Measurements from ENCODE around the gene ARHGEF11. TPM values are rescaled to one million over a fixed set of nuclear protein-coding genes. Genes with fewer than 3 reads are reported as not detected.

The ARHGEF11 gene
- total RNA-seq, 1 experiment from 2014 or later: 38.1 TPM

GRCh38 chr1:156898161-156898566 lies 147.4 kb downstream of the ARHGEF11 start:
- TF ChIP-seq ELF4 (CRISPR knock-in tag; IDR thresholded peaks at IDR 0.05; ENCODE audit: low read depth) (no peak), GRHL2 (CRISPR knock-in tag; IDR thresholded peaks at IDR 0.05; ENCODE audit: insufficient replicate concordance, severe bottlenecking) (no peak), ETV6 (CRISPR knock-in tag; IDR thresholded peaks at IDR 0.05) (no peak), SMAD4 (CRISPR knock-in tag; IDR thresholded peaks at IDR 0.05) (no peak), ZNF317 (CRISPR knock-in tag; IDR thresholded peaks at IDR 0.05; ENCODE audit: borderline replicate concordance, low read depth) (no peak), NFATC4 (CRISPR knock-in tag; IDR thresholded peaks at IDR 0.05) (no peak), ZNF219 (CRISPR knock-in tag; IDR thresholded peaks at IDR 0.05; ENCODE audit: borderline replicate concordance) (no peak), ZNF416 (CRISPR knock-in tag; IDR thresholded peaks at IDR 0.05) (no peak), ZNF232 (CRISPR knock-in tag; IDR thresholded peaks at IDR 0.05) (no peak), NR1H2 (CRISPR knock-in tag; IDR thresholded peaks at IDR 0.05) (no peak), JAZF1 (CRISPR knock-in tag; IDR thresholded peaks at IDR 0.05) (no peak), E2F5 (CRISPR knock-in tag; IDR thresholded peaks at IDR 0.05) (no peak)
- TF ChIP-seq, protein P1, sequence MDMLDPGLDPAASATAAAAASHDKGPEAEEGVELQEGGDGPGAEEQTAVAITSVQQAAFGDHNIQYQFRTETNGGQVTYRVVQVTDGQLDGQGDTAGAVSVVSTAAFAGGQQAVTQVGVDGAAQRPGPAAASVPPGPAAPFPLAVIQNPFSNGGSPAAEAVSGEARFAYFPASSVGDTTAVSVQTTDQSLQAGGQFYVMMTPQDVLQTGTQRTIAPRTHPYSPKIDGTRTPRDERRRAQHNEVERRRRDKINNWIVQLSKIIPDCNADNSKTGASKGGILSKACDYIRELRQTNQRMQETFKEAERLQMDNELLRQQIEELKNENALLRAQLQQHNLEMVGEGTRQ (CRISPR knock-in tag; IDR thresholded peaks at IDR 0.05): no peak
- peaks cover 20% of the 10 kb centered on the region for H3K4me1 Mint-ChIP-seq
- H3K27ac Mint-ChIP-seq: no peak overlapping the region
- H3K27me3 Mint-ChIP-seq (ENCODE audit: low read depth): peaks cover 37% of the 10 kb centered on the region
- H3K4me3 Mint-ChIP-seq: no peak overlapping the region
- ChIA-PET POLR2A (no interaction called here), CTCF (interaction anchor here (1.4 to 3.0 kb wide), 4 partner anchors 8 to 26 kb away, joined by 4 to 15 read pairs (median 6); partner anchors contain the start of gene LRRC71)
- no peaks in the 10 kb centered on the region for H3K9me3 Mint-ChIP-seq
- no peaks in the 10 kb centered on the region for H3K36me3 Mint-ChIP-seq
- ATAC-seq (no peak), DNase-seq (ENCODE audit: low spot score) (no peak)

DNA sequence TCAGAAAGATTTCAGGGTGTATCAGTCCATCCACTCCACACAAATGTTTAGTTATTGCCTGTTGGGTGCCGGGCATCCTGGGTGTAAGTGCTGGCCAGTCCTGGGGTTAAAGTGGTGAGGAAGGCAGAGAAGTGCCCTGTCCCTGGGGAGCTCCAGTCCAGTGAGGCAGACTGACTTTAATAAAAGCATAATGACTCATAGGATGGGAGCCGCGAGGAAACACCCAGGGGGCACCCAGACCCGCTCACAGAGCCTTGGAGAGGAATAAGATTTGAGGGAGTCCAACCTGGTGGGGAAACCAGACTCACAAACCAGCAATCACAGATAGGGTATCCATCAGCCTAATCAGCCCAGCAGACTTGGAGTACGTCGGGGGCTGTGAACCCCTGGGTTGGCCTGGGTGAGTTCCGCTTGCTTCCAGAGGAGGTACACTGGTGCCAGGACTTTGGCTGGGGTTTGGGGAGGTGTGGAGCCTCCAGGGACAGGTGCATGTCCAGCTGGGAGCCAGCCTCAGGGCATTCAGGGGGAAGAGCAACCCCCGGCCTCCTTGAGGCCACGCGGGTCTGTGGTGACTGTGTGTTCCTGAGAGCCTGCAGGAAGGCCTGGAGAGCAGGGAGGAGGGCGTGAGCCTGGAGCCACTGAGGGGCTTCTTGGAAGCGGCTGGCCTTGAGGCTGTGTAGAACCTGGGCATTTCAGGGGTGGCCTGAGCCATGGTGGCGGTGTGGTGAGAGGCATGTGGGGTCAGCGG lies 148.3 kb downstream of the ARHGEF11 start:
- no peaks in the 10 kb centered on the region for H3K36me3 Mint-ChIP-seq
- POLR2A ChIA-PET: no interaction called here
- no peak overlapping the region for H3K27ac Mint-ChIP-seq
- H3K4me3 Mint-ChIP-seq: no peak overlapping the region
- CTCF ChIA-PET: interaction anchor here (1.0 to 3.0 kb wide), 7 partner anchors 13 to 31 kb away, joined by 3 to 15 read pairs (median 7); partner anchors contain the start of gene LRRC71
- ATAC-seq: no peak
- TF ChIP-seq, protein P2, sequence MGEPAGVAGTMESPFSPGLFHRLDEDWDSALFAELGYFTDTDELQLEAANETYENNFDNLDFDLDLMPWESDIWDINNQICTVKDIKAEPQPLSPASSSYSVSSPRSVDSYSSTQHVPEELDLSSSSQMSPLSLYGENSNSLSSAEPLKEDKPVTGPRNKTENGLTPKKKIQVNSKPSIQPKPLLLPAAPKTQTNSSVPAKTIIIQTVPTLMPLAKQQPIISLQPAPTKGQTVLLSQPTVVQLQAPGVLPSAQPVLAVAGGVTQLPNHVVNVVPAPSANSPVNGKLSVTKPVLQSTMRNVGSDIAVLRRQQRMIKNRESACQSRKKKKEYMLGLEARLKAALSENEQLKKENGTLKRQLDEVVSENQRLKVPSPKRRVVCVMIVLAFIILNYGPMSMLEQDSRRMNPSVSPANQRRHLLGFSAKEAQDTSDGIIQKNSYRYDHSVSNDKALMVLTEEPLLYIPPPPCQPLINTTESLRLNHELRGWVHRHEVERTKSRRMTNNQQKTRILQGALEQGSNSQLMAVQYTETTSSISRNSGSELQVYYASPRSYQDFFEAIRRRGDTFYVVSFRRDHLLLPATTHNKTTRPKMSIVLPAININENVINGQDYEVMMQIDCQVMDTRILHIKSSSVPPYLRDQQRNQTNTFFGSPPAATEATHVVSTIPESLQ (CRISPR knock-in tag; IDR thresholded peaks at IDR 0.05): no peak
- TF ChIP-seq CREB1 (CRISPR knock-in tag; IDR thresholded peaks at IDR 0.05): no peak
- no peak for TF ChIP-seq GTF2I (CRISPR knock-in tag; conservative IDR thresholded peaks at IDR 0.05)
- no peak for DNase-seq (ENCODE audit: low spot score)
- H3K9me3 Mint-ChIP-seq: no peaks in the 10 kb centered on the region
- peaks cover 18% of the 10 kb centered on the region for H3K4me1 Mint-ChIP-seq
- H3K27me3 Mint-ChIP-seq (ENCODE audit: low read depth): peaks cover 46% of the 10 kb centered on the region

- ChIA-PET CTCF (interaction anchor here (1.0 to 1.9 kb wide), 4 partner anchors 14 to 31 kb away, joined by 3 to 8 read pairs (median 6); partner anchors contain the start of gene LRRC71), POLR2A (no interaction called here)
- H3K9me3 Mint-ChIP-seq: no peaks in the 10 kb centered on the region
- ATAC-seq (no peak), DNase-seq (ENCODE audit: low spot score) (no peak)
- H3K4me3 Mint-ChIP-seq: no peak overlapping the region
- TF ChIP-seq ZNF121 (CRISPR knock-in tag; IDR thresholded peaks at IDR 0.05) (no peak), NR1H2 (CRISPR knock-in tag; IDR thresholded peaks at IDR 0.05) (no peak), PRRX2 (CRISPR knock-in tag; IDR thresholded peaks at IDR 0.05) (no peak), ZMAT4 (CRISPR knock-in tag; IDR thresholded peaks at IDR 0.05) (no peak), ZNF232 (CRISPR knock-in tag; IDR thresholded peaks at IDR 0.05) (no peak), IRF2 (CRISPR knock-in tag; IDR thresholded peaks at IDR 0.05; ENCODE audit: borderline replicate concordance, low read depth) (no peak), ETV6 (CRISPR knock-in tag; IDR thresholded peaks at IDR 0.05) (no peak)
- TF ChIP-seq, protein P3, sequence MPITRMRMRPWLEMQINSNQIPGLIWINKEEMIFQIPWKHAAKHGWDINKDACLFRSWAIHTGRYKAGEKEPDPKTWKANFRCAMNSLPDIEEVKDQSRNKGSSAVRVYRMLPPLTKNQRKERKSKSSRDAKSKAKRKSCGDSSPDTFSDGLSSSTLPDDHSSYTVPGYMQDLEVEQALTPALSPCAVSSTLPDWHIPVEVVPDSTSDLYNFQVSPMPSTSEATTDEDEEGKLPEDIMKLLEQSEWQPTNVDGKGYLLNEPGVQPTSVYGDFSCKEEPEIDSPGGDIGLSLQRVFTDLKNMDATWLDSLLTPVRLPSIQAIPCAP (CRISPR knock-in tag; IDR thresholded peaks at IDR 0.05): no peak
- TF ChIP-seq, protein P4, sequence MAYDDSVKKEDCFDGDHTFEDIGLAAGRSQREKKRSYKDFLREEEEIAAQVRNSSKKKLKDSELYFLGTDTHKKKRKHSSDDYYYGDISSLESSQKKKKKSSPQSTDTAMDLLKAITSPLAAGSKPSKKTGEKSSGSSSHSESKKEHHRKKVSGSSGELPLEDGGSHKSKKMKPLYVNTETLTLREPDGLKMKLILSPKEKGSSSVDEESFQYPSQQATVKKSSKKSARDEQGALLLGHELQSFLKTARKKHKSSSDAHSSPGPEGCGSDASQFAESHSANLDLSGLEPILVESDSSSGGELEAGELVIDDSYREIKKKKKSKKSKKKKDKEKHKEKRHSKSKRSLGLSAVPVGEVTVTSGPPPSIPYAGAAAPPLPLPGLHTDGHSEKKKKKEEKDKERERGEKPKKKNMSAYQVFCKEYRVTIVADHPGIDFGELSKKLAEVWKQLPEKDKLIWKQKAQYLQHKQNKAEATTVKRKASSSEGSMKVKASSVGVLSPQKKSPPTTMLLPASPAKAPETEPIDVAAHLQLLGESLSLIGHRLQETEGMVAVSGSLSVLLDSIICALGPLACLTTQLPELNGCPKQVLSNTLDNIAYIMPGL (CRISPR knock-in tag; IDR thresholded peaks at IDR 0.05): no peak
- H3K27me3 Mint-ChIP-seq (ENCODE audit: low read depth): peaks cover 53% of the 10 kb centered on the region
- H3K4me1 Mint-ChIP-seq: peaks cover 20% of the 10 kb centered on the region
- no peaks in the 10 kb centered on the region for H3K36me3 Mint-ChIP-seq
- H3K27ac Mint-ChIP-seq: no peak overlapping the region
Observed at GRCh38 chr1:156896490-156897033, 149.0 kb downstream of the ARHGEF11 start.
